CD14-positive monocyte (primary cell): Measurements from ENCODE around the gene BLCAP. TPM values are rescaled to one million over a fixed set of nuclear protein-coding genes. Genes with fewer than 3 reads are reported as not detected.

Experiments
- DNase-seq, 3 donors: peaks; one replicate each; pipeline ENCODE4 v3.0.0-alpha.2; 2011 to 2022
- H2AFZ ChIP-seq: 2 replicates; pipeline ENCODE4 v1.6.0; 2012; ENCODE audit warnings: mild to moderate bottlenecking, low read depth, low read length, inconsistent platforms; ENCODE audit not compliant: insufficient read depth, poor library complexity, severe bottlenecking
- H3K27ac ChIP-seq, 2 donors: 1 replicate in 1 of 2; 2 replicates in 1 of 2; pipeline ENCODE4 v1.5.1; 2012 to 2013; ENCODE audit warnings: low read length in 2 of 2, control low read depth in 1 of 2, inconsistent platforms in 1 of 2, low read depth in 1 of 2, mild to moderate bottlenecking in 1 of 2
- H3K27me3 ChIP-seq, 2 donors: one replicate each; pipeline versions ENCODE4 v1.6.0 to v1.6.1; 2011 to 2013; ENCODE audit warnings: low read length in 2 of 2; ENCODE audit not compliant: control insufficient read depth in 2 of 2, insufficient read depth in 2 of 2
- H3K36me3 ChIP-seq, 2 donors: replicated peaks in 1 of 2; 1 replicate in 1 of 2; 2 replicates in 1 of 2; pipeline versions ENCODE4 v1.5.1 to v1.6.1; 2012 to 2013; ENCODE audit warnings: low read length in 2 of 2, control low read depth in 1 of 2, inconsistent platforms in 1 of 2, mild to moderate bottlenecking in 1 of 2; ENCODE audit not compliant: insufficient read depth in 2 of 2, control insufficient read depth in 1 of 2
- H3K4me1 ChIP-seq, 2 donors: 1 replicate in 1 of 2; 2 replicates in 1 of 2; pipeline versions ENCODE4 v1.5.1 to v1.6.1; 2012 to 2013; ENCODE audit warnings: low read length in 2 of 2, control low read depth in 1 of 2, inconsistent platforms in 1 of 2, mild to moderate bottlenecking in 1 of 2, moderate library complexity in 1 of 2; ENCODE audit not compliant: insufficient read depth in 2 of 2, control insufficient read depth in 1 of 2
- H3K4me2 ChIP-seq: replicated peaks from 2 replicates; pipeline ENCODE3; 2012; ENCODE audit warnings: low read length, moderate library complexity, mild to moderate bottlenecking; ENCODE audit not compliant: poor library complexity, severe bottlenecking; ENCODE audit errors: extremely low read depth
- H3K4me3 ChIP-seq, 3 experiments: fragments of 200-600 bp in 1 of 3; sonication (generic) in 1 of 3; replicated peaks in 1 of 3; 1 replicate in 2 of 3; 2 replicates in 1 of 3; pipeline ENCODE4 v1.5.1; 2011 to 2013; ENCODE audit warnings: low read length in 3 of 3, mild to moderate bottlenecking in 3 of 3, control low read depth in 2 of 3, low read depth in 2 of 3, inconsistent platforms in 1 of 3, moderate library complexity in 1 of 3
- H3K79me2 ChIP-seq: 2 replicates; pipeline ENCODE4 v1.6.0; 2012; ENCODE audit warnings: mild to moderate bottlenecking, control low read depth, inconsistent platforms, low read length, moderate library complexity; ENCODE audit not compliant: insufficient read depth
- H3K9ac ChIP-seq: 2 replicates; pipeline ENCODE4 v1.6.0; 2017; ENCODE audit warnings: low read length, mild to moderate bottlenecking; ENCODE audit not compliant: insufficient read depth, poor library complexity, severe bottlenecking
- H3K9me3 ChIP-seq, 2 donors: replicated peaks in 1 of 2; 1 replicate in 1 of 2; 2 replicates in 1 of 2; pipeline versions ENCODE4 v1.5.1 to v1.6.1; 2012 to 2013; ENCODE audit warnings: low read length in 2 of 2, control low read depth in 1 of 2; ENCODE audit not compliant: control insufficient read depth in 1 of 2, insufficient read depth in 1 of 2
- H4K20me1 ChIP-seq: 2 replicates; pipeline ENCODE4 v1.6.0; 2012; ENCODE audit warnings: mild to moderate bottlenecking, low read length, control low read depth, moderate library complexity; ENCODE audit not compliant: insufficient read depth
- H3K27ac Mint-ChIP-seq, 7 donors: one replicate each; pipeline ENCODE4 v1.8.0; 2020; ENCODE audit warnings: mild to moderate bottlenecking in 7 of 7, mixed read lengths in 7 of 7, moderate library complexity in 6 of 7, inconsistent platforms in 2 of 7
- H3K27me3 Mint-ChIP-seq, 3 donors: one replicate each; pipeline ENCODE4 v1.8.0; 2021 to 2022; ENCODE audit warnings: low read depth in 3 of 3, mild to moderate bottlenecking in 3 of 3, mixed read lengths in 3 of 3, moderate library complexity in 3 of 3, inconsistent platforms in 1 of 3
- H3K36me3 Mint-ChIP-seq, 2 donors: one replicate each; pipeline ENCODE4 v1.8.0; 2020; ENCODE audit warnings: mixed read lengths in 2 of 2, inconsistent platforms in 1 of 2, mild to moderate bottlenecking in 1 of 2
- H3K4me1 Mint-ChIP-seq: one replicate; pipeline ENCODE4 v1.8.0; 2020; ENCODE audit warnings: mild to moderate bottlenecking, mixed read lengths
- H3K4me3 Mint-ChIP-seq, 2 donors: one replicate each; pipeline ENCODE4 v1.8.0; 2020; ENCODE audit warnings: mild to moderate bottlenecking in 2 of 2, mixed read lengths in 2 of 2, moderate library complexity in 1 of 2
- H3K9me3 Mint-ChIP-seq, 7 donors: one replicate each; pipeline ENCODE4 v1.8.0; 2020 to 2022; ENCODE audit warnings: mixed read lengths in 7 of 7, mild to moderate bottlenecking in 6 of 7, moderate library complexity in 6 of 7, inconsistent platforms in 2 of 7
- WGBS: methylation state at CpG from one replicate; pipeline ENCODE4 v1.1.5; 2013; ENCODE audit warnings: missing lambda C conversion rate; ENCODE audit not compliant: insufficient coverage; 5-methylcytosine and 5-hydroxymethylcytosine counted together
- intact Hi-C, 2 donors: fragments of 100-400 bp; cut with micrococcal nuclease; formaldehyde crosslinking; loops; one replicate each; pipeline versions ENCODE4 v1.15.0 to v1.15.1; 2023
- polyA plus RNA-seq, 3 donors: library from polyadenylated mRNA; depleted of rRNA in 1 of 3; unstranded in 2 of 3; stranded (reverse) in 1 of 3; fragments of 300-500 nt in 2 of 3; fragments of >200 nt in 1 of 3; fragmentation: Illumina TruSeq in 2 of 3; gene quantifications; 1 replicate in 2 of 3; 2 replicates in 1 of 3; pipeline ENCODE4 v1.2.3, GENCODE V29; 2012 to 2021
- TF ChIP-seq, protein P1 (sequence below): fragments of 200-600 bp; IDR thresholded peaks from one replicate; pipeline ENCODE4 v1.8.0; 2022; ENCODE audit warnings: antibody characterized with exemption, mild to moderate bottlenecking

The BLCAP gene
- polyA plus RNA-seq, 3 donors, result 45.3 to 54.5 (median 53.3) TPM

DNA sequence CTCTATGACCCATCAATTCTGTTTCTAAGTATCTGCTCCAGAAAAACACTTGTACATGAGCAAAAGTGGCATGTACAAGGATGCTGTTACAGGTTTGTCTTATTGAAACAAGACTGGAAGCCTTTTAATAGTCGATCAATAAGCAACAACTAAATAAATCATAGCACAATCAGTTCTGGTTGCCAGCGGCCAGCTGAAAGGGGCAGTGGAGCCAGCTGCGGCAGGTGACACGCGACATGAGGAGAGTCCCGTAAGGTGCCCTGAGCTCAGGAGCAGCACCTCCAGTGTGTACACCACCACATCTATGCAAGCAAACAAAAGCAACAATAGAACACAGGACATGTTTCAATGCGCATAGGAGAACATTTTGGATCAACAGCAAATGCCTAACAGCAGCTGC, 27.4 kb downstream of the BLCAP start:
- peaks cover 5 to 13% of the 10 kb centered on the region in 2 donors for H3K36me3 Mint-ChIP-seq
- no peak overlapping the region for H3K4me2 ChIP-seq
- no peaks in the 10 kb centered on the region for H3K4me1 Mint-ChIP-seq
- peaks cover 0 to 2% (median 0%) of the 10 kb centered on the region in 3 donors for H3K27me3 Mint-ChIP-seq
- TF ChIP-seq, protein P1, sequence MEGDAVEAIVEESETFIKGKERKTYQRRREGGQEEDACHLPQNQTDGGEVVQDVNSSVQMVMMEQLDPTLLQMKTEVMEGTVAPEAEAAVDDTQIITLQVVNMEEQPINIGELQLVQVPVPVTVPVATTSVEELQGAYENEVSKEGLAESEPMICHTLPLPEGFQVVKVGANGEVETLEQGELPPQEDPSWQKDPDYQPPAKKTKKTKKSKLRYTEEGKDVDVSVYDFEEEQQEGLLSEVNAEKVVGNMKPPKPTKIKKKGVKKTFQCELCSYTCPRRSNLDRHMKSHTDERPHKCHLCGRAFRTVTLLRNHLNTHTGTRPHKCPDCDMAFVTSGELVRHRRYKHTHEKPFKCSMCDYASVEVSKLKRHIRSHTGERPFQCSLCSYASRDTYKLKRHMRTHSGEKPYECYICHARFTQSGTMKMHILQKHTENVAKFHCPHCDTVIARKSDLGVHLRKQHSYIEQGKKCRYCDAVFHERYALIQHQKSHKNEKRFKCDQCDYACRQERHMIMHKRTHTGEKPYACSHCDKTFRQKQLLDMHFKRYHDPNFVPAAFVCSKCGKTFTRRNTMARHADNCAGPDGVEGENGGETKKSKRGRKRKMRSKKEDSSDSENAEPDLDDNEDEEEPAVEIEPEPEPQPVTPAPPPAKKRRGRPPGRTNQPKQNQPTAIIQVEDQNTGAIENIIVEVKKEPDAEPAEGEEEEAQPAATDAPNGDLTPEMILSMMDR, result no peak
- no peaks in the 10 kb centered on the region for H3K9me3 ChIP-seq
- peaks cover 30% of the 10 kb centered on the region for H4K20me1 ChIP-seq
- H3K27ac ChIP-seq, result no peak overlapping the region
- no peak overlapping the region for H3K9ac ChIP-seq
- no peaks in the 10 kb centered on the region for H3K4me1 ChIP-seq
- H3K79me2 ChIP-seq, result no peaks in the 10 kb centered on the region
- no peaks in the 10 kb centered on the region for H3K27me3 ChIP-seq
- no peak overlapping the region for H3K4me3 ChIP-seq
- 98% methylated on average over 5 of the region's 7 CpGs for WGBS
- H3K27ac Mint-ChIP-seq, result no peak overlapping the region
- H3K4me3 Mint-ChIP-seq, result no peak overlapping the region
- H3K36me3 ChIP-seq, result peaks cover 0 to under 1% of the 10 kb centered on the region in 2 donors
- no peak overlapping the region for H2AFZ ChIP-seq
- no peaks in the 10 kb centered on the region for H3K9me3 Mint-ChIP-seq
- intact Hi-C loops, result no loop called here
- no peak for DNase-seq

- TF ChIP-seq, protein P1, result no peak
- no peak for DNase-seq
- Histone ChIP-seq H3K27me3 (no peaks in the 10 kb centered on the region), H2AFZ (no peak overlapping the region), H4K20me1 (peaks cover 9% of the 10 kb centered on the region), H3K4me1 (no peaks in the 10 kb centered on the region), H3K79me2 (no peaks in the 10 kb centered on the region), H3K4me3 (no peak overlapping the region), H3K9me3 (no peaks in the 10 kb centered on the region), H3K4me2 (no peak overlapping the region), H3K27ac (no peak overlapping the region), H3K9ac (no peak overlapping the region), H3K36me3 (peaks cover 0 to 2% of the 10 kb centered on the region in 2 donors)
- no peak overlapping the region for H3K27ac Mint-ChIP-seq
- H3K27me3 Mint-ChIP-seq, result peaks cover under 1 to 2% (median 2%) of the 10 kb centered on the region in 3 donors
- no peaks in the 10 kb centered on the region for H3K4me1 Mint-ChIP-seq
- peaks cover 15 to 16% of the 10 kb centered on the region in 2 donors for H3K36me3 Mint-ChIP-seq
- no peak overlapping the region for H3K4me3 Mint-ChIP-seq
- intact Hi-C loops, result no loop called here
- 78% methylated on average over 1 of the region's 2 CpGs for WGBS
- H3K9me3 Mint-ChIP-seq, result peaks cover 0 to 1% (median 0%) of the 10 kb centered on the region in 7 donors
Observed at GRCh38 chr20:37498066-37498665, 29.5 kb downstream of the BLCAP start.
